Measurements from ENCODE around the gene PHLDB1. TPM values are rescaled to one million over a fixed set of nuclear protein-coding genes. Genes with fewer than 3 reads are reported as not detected.

Gene PHLDB1
- total RNA-seq, 4 donors from 2014 or later, result 16.5 to 35.7 (median 22.7) TPM

- no peak for TF ChIP-seq CTCF (IDR thresholded peaks at IDR 0.05 in 4 of 5, conservative IDR thresholded peaks at IDR 0.05 in 1 of 5)
- TF ChIP-seq POLR2A (IDR thresholded peaks at IDR 0.05), result no peak
- no peaks in the 10 kb centered on the region for H3K9me3 ChIP-seq
- DNase-seq (peak in 1 of 2 donors; percentile 67), ATAC-seq (no peak)
- intact Hi-C loops (cut with DNase I; ENCODE audit: low total_unique reads), result no loop called here
- H3K27ac ChIP-seq, result peak overlapping the region; percentile 65 to 97 (median 96)
- in situ Hi-C loops (cut with MboI; ENCODE audit: low sequenced_read_pairs in 4 of 4), result no loop called here
- peaks cover 52 to 56% of the 10 kb centered on the region in 2 donors for H3K4me1 ChIP-seq
- no peaks in the 10 kb centered on the region for H3K27me3 ChIP-seq
- H3K4me3 ChIP-seq, result no peak overlapping the region
- H3K36me3 ChIP-seq, result no peaks in the 10 kb centered on the region
These were observed 11.6 kb downstream of the PHLDB1 start for GRCh38 chr11:118618991-118619375.

GRCh38 chr11:118619444-118620197, 12.2 kb downstream of the PHLDB1 start:
- H3K27ac ChIP-seq, result peak overlapping the region; percentile 95 to 97 (median 97)
- in situ Hi-C loops (cut with MboI; ENCODE audit: low sequenced_read_pairs in 4 of 4) (no loop called here), intact Hi-C loops (cut with DNase I; ENCODE audit: low total_unique reads) (no loop called here)
- ATAC-seq, result no peak
- TF ChIP-seq POLR2A (IDR thresholded peaks at IDR 0.05) (peak in 1 of 2 donors; percentile 20), CTCF (IDR thresholded peaks at IDR 0.05 in 4 of 5, conservative IDR thresholded peaks at IDR 0.05 in 1 of 5) (no peak)
- no peak for DNase-seq
- H3K4me1 ChIP-seq, result peaks cover 52 to 58% of the 10 kb centered on the region in 2 donors
- no peaks in the 10 kb centered on the region for H3K27me3 ChIP-seq
- H3K36me3 ChIP-seq, result no peaks in the 10 kb centered on the region
- no peak overlapping the region for H3K4me3 ChIP-seq
- H3K9me3 ChIP-seq, result no peaks in the 10 kb centered on the region

GRCh38 chr11:118620529-118621070, 13.2 kb downstream of the PHLDB1 start:
- intact Hi-C loops (cut with DNase I; ENCODE audit: low total_unique reads) (no loop called here), in situ Hi-C loops (cut with MboI; ENCODE audit: low sequenced_read_pairs in 4 of 4) (no loop called here)
- Histone ChIP-seq H3K4me1 (peaks cover 52 to 58% of the 10 kb centered on the region in 2 donors), H3K4me3 (peak overlapping the region; percentile 46 to 63 (median 59)), H3K36me3 (peaks cover 0 to 8% of the 10 kb centered on the region in 2 donors), H3K27ac (peak overlapping the region; percentile 95 to 97 (median 97)), H3K9me3 (no peaks in the 10 kb centered on the region), H3K27me3 (no peaks in the 10 kb centered on the region)
- TF ChIP-seq POLR2A (IDR thresholded peaks at IDR 0.05) (no peak), CTCF (IDR thresholded peaks at IDR 0.05 in 4 of 5, conservative IDR thresholded peaks at IDR 0.05 in 1 of 5) (no peak)
- ATAC-seq, result no peak
- no peak for DNase-seq

- in situ Hi-C loops (cut with MboI; ENCODE audit: low sequenced_read_pairs in 4 of 4), result no loop called here
- peak; percentile 54 to 77 for DNase-seq
- H3K4me1 ChIP-seq, result peaks cover 52 to 58% of the 10 kb centered on the region in 2 donors
- peaks cover 0 to 10% of the 10 kb centered on the region in 2 donors for H3K36me3 ChIP-seq
- H3K4me3 ChIP-seq, result peak overlapping the region; percentile 46 to 63 (median 59)
- intact Hi-C loops (cut with DNase I; ENCODE audit: low total_unique reads), result no loop called here
- TF ChIP-seq POLR2A (IDR thresholded peaks at IDR 0.05) (peak in 1 of 2 donors; percentile 56), CTCF (IDR thresholded peaks at IDR 0.05 in 4 of 5, conservative IDR thresholded peaks at IDR 0.05 in 1 of 5) (no peak)
- no peaks in the 10 kb centered on the region for H3K9me3 ChIP-seq
- H3K27me3 ChIP-seq, result no peaks in the 10 kb centered on the region
- H3K27ac ChIP-seq, result peak overlapping the region; percentile 95 to 97 (median 97)
- peak; percentile 27 to 28 for ATAC-seq
These were observed 13.8 kb downstream of the PHLDB1 start for GRCh38 chr11:118621071-118621783.
